DND-41 (cell line): ENCODE results near the gene CCL27.

Source experiments
- ATAC-seq: fragments of 200-7000 bp; cut with Tn5 transposase; 3 replicates; pipeline ENCODE4 v1.9.1; 2021; ENCODE audit warnings: low read depth; ENCODE audit not compliant: insufficient read depth
- DNase-seq: peaks from one replicate; pipeline ENCODE4 v3.0.0-alpha.2; 2020
- H2AFZ ChIP-seq: 2 replicates; pipeline ENCODE4 v1.6.0; 2012; ENCODE audit warnings: low read depth, low read length
- H3K27ac ChIP-seq: 2 replicates; pipeline ENCODE4 v1.5.1; 2012; ENCODE audit warnings: low read length, inconsistent platforms
- H3K27me3 ChIP-seq: fragments of 200-600 bp; sonication (generic); 2 replicates; pipeline ENCODE4 v1.6.0; 2012; ENCODE audit warnings: low read length, mild to moderate bottlenecking, inconsistent platforms; ENCODE audit not compliant: insufficient read depth, poor library complexity
- H3K36me3 ChIP-seq: 2 replicates; pipeline ENCODE4 v1.5.1; 2012; ENCODE audit warnings: low read length, inconsistent platforms; ENCODE audit not compliant: insufficient read depth
- H3K4me1 ChIP-seq: 2 replicates; pipeline ENCODE4 v1.5.1; 2012; ENCODE audit warnings: mild to moderate bottlenecking, low read length; ENCODE audit not compliant: insufficient read depth
- H3K4me2 ChIP-seq: 2 replicates; pipeline ENCODE4 v1.6.0; 2012; ENCODE audit warnings: mild to moderate bottlenecking, moderate library complexity, low read length, inconsistent platforms; ENCODE audit not compliant: insufficient read depth
- H3K4me3 ChIP-seq, 2 experiments: fragments of 200-600 bp in 1 of 2; shearing (Covaris generic) in 1 of 2; 2 replicates each; pipeline ENCODE4 v1.5.1; 2012 to 2016; ENCODE audit warnings: inconsistent platforms in 2 of 2, low read length in 2 of 2, mild to moderate bottlenecking in 2 of 2, low read depth in 1 of 2, moderate library complexity in 1 of 2
- H3K79me2 ChIP-seq: 2 replicates; pipeline ENCODE4 v1.6.0; 2012; ENCODE audit warnings: low read length, inconsistent platforms; ENCODE audit not compliant: insufficient read depth
- H3K9ac ChIP-seq: 2 replicates; pipeline ENCODE4 v1.6.0; 2012; ENCODE audit warnings: low read depth, mild to moderate bottlenecking, inconsistent platforms, low read length, moderate library complexity
- H3K9me3 ChIP-seq: 2 replicates; pipeline ENCODE4 v1.5.1; 2012; ENCODE audit warnings: low read length, moderate library complexity, mild to moderate bottlenecking, inconsistent platforms; ENCODE audit not compliant: insufficient read depth, severe bottlenecking
- H4K20me1 ChIP-seq: 2 replicates; pipeline ENCODE4 v1.6.0; 2012; ENCODE audit warnings: low read length; ENCODE audit not compliant: insufficient read depth
- EZH2 ChIP-seq: IDR thresholded peaks from 3 replicates; pipeline ENCODE4 v1.6.1; 2012; ENCODE audit warnings: borderline replicate concordance, low read depth, mild to moderate bottlenecking, moderate library complexity, low read length, inconsistent platforms; ENCODE audit not compliant: severe bottlenecking
- TF ChIP-seq, protein P1 (sequence below): IDR thresholded peaks from 2 replicates; pipeline ENCODE4 v1.5.1; 2012; ENCODE audit warnings: borderline replicate concordance, low read length, moderate library complexity, mild to moderate bottlenecking; ENCODE audit not compliant: poor library complexity, severe bottlenecking; ENCODE audit errors: extremely low read depth

Gene CCL27

DNA sequence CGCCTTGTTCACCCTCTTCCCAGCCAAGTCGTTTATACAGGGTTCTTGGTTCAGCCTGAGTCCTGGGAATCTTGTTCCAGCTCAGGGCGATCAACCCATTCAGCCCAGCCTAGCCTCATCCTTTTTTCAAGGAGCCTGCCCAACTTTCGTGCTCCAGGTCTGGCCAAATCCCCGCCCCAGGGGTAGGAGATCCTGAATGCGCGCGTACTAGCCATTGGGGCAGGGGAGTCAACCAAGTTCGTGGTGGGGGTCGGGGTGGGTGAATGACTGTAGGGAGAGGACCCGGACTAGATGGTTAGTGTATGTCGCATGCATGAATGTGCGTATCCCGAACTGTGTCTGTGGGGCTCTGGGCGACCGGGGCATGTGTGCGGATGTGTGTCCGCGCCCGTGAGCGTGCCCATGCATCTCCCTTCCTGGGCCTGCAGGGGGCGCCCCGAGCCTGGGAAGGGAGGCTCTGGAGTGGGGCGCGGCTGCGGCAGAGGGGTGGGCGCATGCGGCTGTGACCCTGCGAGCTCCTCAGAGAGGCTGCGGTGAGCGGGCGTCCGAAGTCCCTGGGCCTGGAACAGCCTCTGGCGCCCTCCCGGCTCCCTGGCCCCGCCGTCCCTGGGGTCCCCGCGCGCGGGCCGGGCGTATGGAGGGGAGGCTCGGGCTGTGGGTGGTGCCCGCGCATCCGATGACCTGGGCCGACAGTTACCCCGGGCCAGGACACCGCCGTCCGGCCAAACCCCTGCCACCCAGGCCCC is 38.7 kb upstream of the CCL27 start:
- ATAC-seq (peak; percentile 31; the same call in 1 of the 3 replicates), DNase-seq (no peak)
- H3K4me3 ChIP-seq, result no peak overlapping the region
- H3K9me3 ChIP-seq, result no peaks in the 10 kb centered on the region
- H3K4me2 ChIP-seq, result no peak overlapping the region
- no peak for TF ChIP-seq EZH2
- TF ChIP-seq, protein P1, sequence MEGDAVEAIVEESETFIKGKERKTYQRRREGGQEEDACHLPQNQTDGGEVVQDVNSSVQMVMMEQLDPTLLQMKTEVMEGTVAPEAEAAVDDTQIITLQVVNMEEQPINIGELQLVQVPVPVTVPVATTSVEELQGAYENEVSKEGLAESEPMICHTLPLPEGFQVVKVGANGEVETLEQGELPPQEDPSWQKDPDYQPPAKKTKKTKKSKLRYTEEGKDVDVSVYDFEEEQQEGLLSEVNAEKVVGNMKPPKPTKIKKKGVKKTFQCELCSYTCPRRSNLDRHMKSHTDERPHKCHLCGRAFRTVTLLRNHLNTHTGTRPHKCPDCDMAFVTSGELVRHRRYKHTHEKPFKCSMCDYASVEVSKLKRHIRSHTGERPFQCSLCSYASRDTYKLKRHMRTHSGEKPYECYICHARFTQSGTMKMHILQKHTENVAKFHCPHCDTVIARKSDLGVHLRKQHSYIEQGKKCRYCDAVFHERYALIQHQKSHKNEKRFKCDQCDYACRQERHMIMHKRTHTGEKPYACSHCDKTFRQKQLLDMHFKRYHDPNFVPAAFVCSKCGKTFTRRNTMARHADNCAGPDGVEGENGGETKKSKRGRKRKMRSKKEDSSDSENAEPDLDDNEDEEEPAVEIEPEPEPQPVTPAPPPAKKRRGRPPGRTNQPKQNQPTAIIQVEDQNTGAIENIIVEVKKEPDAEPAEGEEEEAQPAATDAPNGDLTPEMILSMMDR, result peak; percentile 51
- H3K36me3 ChIP-seq, result no peaks in the 10 kb centered on the region
- no peaks in the 10 kb centered on the region for H4K20me1 ChIP-seq
- H3K27ac ChIP-seq, result no peak overlapping the region
- no peak overlapping the region for H3K9ac ChIP-seq
- H3K27me3 ChIP-seq, result peaks cover 1% of the 10 kb centered on the region
- no peak overlapping the region for H2AFZ ChIP-seq
- H3K4me1 ChIP-seq, result no peaks in the 10 kb centered on the region
- H3K79me2 ChIP-seq, result no peaks in the 10 kb centered on the region

DNA sequence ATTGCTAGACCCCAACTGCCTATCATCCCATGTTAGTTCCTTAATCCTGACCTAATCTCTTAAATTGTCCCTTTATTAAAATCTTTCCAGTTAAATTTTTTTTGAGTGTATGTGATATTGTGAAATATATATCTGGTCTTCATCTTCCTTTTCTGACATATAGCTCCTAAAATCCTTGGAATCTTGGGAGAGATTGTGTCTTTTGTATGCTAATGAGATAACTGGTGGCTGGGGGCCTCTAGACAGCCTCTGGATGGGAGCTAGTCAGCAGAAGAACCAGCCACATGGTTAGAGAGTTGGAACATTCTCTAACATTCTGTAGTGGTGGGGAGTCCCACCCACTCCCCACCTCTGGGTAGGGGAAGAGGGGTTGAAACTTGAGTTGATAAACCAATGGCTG is 32.4 kb upstream of the CCL27 start:
- DNase-seq, result no peak
- TF ChIP-seq, protein P1, result no peak
- no peak for TF ChIP-seq EZH2
- no peaks in the 10 kb centered on the region for H3K4me1 ChIP-seq
- H3K27ac ChIP-seq, result no peak overlapping the region
- no peaks in the 10 kb centered on the region for H3K36me3 ChIP-seq
- no peaks in the 10 kb centered on the region for H4K20me1 ChIP-seq
- peaks cover 4% of the 10 kb centered on the region for H3K27me3 ChIP-seq
- no peak overlapping the region for H3K9ac ChIP-seq
- H3K4me3 ChIP-seq, result no peak overlapping the region
- no peak overlapping the region for H3K4me2 ChIP-seq
- no peaks in the 10 kb centered on the region for H3K79me2 ChIP-seq
- no peak overlapping the region for H2AFZ ChIP-seq
- no peak for ATAC-seq
- H3K9me3 ChIP-seq, result no peaks in the 10 kb centered on the region

DNA sequence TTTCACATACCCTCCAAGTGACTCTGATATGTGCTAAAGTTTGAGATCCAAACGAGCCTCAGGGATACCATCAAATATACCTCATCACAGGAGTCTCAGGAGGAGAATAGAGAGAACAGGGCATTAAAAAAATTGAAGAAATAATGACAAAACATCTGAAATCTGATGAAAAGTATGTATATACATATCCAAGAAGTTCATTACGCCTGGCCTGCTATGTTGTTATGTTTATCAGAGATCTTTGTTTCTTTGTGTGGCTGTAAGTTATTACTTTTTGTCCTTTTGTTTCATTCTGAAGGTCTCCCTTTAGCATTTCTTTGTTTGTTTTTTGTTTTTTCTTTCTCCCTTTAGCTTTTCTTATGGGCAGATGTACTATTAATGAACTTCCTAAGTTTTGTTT is 31.1 kb upstream of the CCL27 start:
- no peaks in the 10 kb centered on the region for H3K36me3 ChIP-seq
- no peaks in the 10 kb centered on the region for H4K20me1 ChIP-seq
- no peak overlapping the region for H2AFZ ChIP-seq
- H3K4me3 ChIP-seq, result no peak overlapping the region
- H3K79me2 ChIP-seq, result no peaks in the 10 kb centered on the region
- no peak overlapping the region for H3K4me2 ChIP-seq
- no peaks in the 10 kb centered on the region for H3K4me1 ChIP-seq
- H3K27ac ChIP-seq, result no peak overlapping the region
- no peak for ATAC-seq
- no peak overlapping the region for H3K9ac ChIP-seq
- no peak for DNase-seq
- H3K9me3 ChIP-seq, result no peaks in the 10 kb centered on the region
- H3K27me3 ChIP-seq, result peaks cover 9% of the 10 kb centered on the region
- TF ChIP-seq, protein P1, result no peak
- TF ChIP-seq EZH2, result no peak
